ENCODE results near the gene HDGF. TPM values are rescaled to one million over a fixed set of nuclear protein-coding genes. Genes with fewer than 3 reads are reported as not detected.

The HDGF gene
- total and polyA plus RNA-seq, 9 of the 15 experiments (the other 6 are each of a cell fraction or from before 2014, with no cell fraction given) = 38.8 to 601 (median 400) TPM

- no peak for TF ChIP-seq FOXM1 (IDR thresholded peaks at IDR 0.05; ENCODE audit: low read depth)
- TF ChIP-seq FOXM1 (CRISPR knock-in tag; IDR thresholded peaks at IDR 0.05; ENCODE audit: low read depth) = no peak
- TF ChIP-seq PATZ1 (CRISPR knock-in tag; IDR thresholded peaks at IDR 0.05; ENCODE audit: borderline replicate concordance) = no peak
- no peak for TF ChIP-seq FOSL1 (tag; conservative IDR thresholded peaks at IDR 0.05)
- TF ChIP-seq NFIX (CRISPR knock-in tag; IDR thresholded peaks at IDR 0.05; ENCODE audit: low read depth) = no peak
- no peak for TF ChIP-seq ZNF253 (CRISPR knock-in tag; conservative IDR thresholded peaks at IDR 0.05)
- no peak for TF ChIP-seq ZNF507 (tag; conservative IDR thresholded peaks at IDR 0.05)
- TF ChIP-seq ZBTB5 (IDR thresholded peaks at IDR 0.05) = no peak
- no peak for TF ChIP-seq KLF13 (tag; IDR thresholded peaks at IDR 0.05; ENCODE audit: borderline replicate concordance, low read depth)
- TF ChIP-seq RBM17 (IDR thresholded peaks at IDR 0.05; ENCODE audit: borderline replicate concordance, low read depth, low read length) = no peak
- no peak for TF ChIP-seq TAL1 (IDR thresholded peaks at IDR 0.05)
- no peak; the same call in 1 of the 2 replicates for TF ChIP-seq ATF6 (CRISPR knock-in tag; IDR thresholded peaks at IDR 0.05)
- TF ChIP-seq ETV6 (IDR thresholded peaks at IDR 0.05; ENCODE audit: borderline replicate concordance in 1 of 2, low read depth in 2 of 2, low read length in 1 of 2) = no peak
- TF ChIP-seq ETV6 (CRISPR knock-in tag; IDR thresholded peaks at IDR 0.05; ENCODE audit: borderline replicate concordance) = no peak
- TF ChIP-seq USF1 (CRISPR knock-in tag; IDR thresholded peaks at IDR 0.05) = no peak
- TF ChIP-seq YY1 (IDR thresholded peaks at IDR 0.05; ENCODE audit: borderline replicate concordance in 1 of 3, control insufficient read depth in 1 of 3, extremely low read depth in 1 of 3, insufficient read depth in 3 of 3, insufficient read length in 1 of 3, insufficient replicate concordance in 2 of 3, low read depth in 1 of 3, low read length in 2 of 3) = peak in 1 of 3 experiments; percentile 55
- TF ChIP-seq SUPT5H (IDR thresholded peaks at IDR 0.05) = no peak
- TF ChIP-seq ZNF354B (CRISPR knock-in tag; IDR thresholded peaks at IDR 0.05) = no peak
- no peak for TF ChIP-seq POLR2AphosphoS5 (IDR thresholded peaks at IDR 0.05; ENCODE audit: control insufficient read depth, insufficient read depth, low read depth, low read length)
- TF ChIP-seq DNMT1 (IDR thresholded peaks at IDR 0.05) = no peak
- TF ChIP-seq ZNF668 (CRISPR knock-in tag; IDR thresholded peaks at IDR 0.05) = no peak
- no peak for TF ChIP-seq TCF3 (CRISPR knock-in tag; IDR thresholded peaks at IDR 0.05)
These were observed 25.7 kb downstream of the HDGF start (continued) for GRCh38 chr1:156725683-156726280.

Data from K562 (cell line).